AG09309 (cell line): ENCODE measurements around the gene SMARCE1.

Source experiments
- DNase-seq: peaks from one replicate; pipeline ENCODE4 v3.0.0-alpha.2; 2010; ENCODE audit warnings: low read depth
- H3K4me3 ChIP-seq: 2 replicates; pipeline ENCODE4 v1.5.1; 2011; ENCODE audit warnings: mild to moderate bottlenecking, low read depth, low read length, moderate library complexity; ENCODE audit not compliant: control insufficient read depth
- TF ChIP-seq, protein P1 (sequence below): IDR thresholded peaks from 2 replicates; pipeline ENCODE4 v1.5.1; 2011; ENCODE audit warnings: mild to moderate bottlenecking, low read depth, low read length, inconsistent platforms; ENCODE audit not compliant: insufficient read depth, control insufficient read depth; ENCODE audit errors: missing control alignments

SMARCE1 gene

GRCh38 chr17:40613467-40614154 lies 34.0 kb downstream of the SMARCE1 start:
- TF ChIP-seq, protein P1, sequence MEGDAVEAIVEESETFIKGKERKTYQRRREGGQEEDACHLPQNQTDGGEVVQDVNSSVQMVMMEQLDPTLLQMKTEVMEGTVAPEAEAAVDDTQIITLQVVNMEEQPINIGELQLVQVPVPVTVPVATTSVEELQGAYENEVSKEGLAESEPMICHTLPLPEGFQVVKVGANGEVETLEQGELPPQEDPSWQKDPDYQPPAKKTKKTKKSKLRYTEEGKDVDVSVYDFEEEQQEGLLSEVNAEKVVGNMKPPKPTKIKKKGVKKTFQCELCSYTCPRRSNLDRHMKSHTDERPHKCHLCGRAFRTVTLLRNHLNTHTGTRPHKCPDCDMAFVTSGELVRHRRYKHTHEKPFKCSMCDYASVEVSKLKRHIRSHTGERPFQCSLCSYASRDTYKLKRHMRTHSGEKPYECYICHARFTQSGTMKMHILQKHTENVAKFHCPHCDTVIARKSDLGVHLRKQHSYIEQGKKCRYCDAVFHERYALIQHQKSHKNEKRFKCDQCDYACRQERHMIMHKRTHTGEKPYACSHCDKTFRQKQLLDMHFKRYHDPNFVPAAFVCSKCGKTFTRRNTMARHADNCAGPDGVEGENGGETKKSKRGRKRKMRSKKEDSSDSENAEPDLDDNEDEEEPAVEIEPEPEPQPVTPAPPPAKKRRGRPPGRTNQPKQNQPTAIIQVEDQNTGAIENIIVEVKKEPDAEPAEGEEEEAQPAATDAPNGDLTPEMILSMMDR = no peak
- H3K4me3 ChIP-seq = no peak overlapping the region
- no peak for DNase-seq

GRCh38 chr17:40612599-40613244 lies 34.9 kb downstream of the SMARCE1 start:
- no peak for DNase-seq
- no peak overlapping the region for H3K4me3 ChIP-seq
- TF ChIP-seq, protein P1 = no peak

- no peak for DNase-seq
- TF ChIP-seq, protein P1 = no peak
- no peak overlapping the region for H3K4me3 ChIP-seq
These were observed 35.7 kb downstream of the SMARCE1 start for GRCh38 chr17:40611840-40612474.

DNA sequence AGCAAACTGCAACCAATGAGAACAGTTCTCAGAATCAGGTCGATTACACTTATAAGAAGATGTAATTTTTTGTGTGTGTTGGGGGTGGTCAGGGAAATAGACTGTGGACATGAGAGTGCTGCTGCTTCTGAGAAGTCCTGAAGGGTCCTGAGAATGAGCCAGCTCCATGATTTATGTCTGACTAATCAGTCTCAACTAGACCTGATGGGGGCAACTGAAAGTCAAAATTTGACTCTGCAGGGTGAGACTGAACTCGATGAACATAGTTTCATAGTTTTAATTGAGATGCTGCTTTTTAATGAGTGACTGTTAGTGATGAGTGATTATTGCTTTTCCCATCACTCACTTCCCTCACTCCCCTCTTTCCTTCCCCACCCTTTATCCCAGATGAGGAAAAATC lies 37.3 kb downstream of the SMARCE1 start:
- DNase-seq = no peak
- TF ChIP-seq, protein P1 = no peak
- H3K4me3 ChIP-seq = no peak overlapping the region

- H3K4me3 ChIP-seq = no peak overlapping the region
- TF ChIP-seq, protein P1 = no peak
- no peak for DNase-seq
These were observed 39.5 kb downstream of the SMARCE1 start for GRCh38 chr17:40608061-40608581.

DNA sequence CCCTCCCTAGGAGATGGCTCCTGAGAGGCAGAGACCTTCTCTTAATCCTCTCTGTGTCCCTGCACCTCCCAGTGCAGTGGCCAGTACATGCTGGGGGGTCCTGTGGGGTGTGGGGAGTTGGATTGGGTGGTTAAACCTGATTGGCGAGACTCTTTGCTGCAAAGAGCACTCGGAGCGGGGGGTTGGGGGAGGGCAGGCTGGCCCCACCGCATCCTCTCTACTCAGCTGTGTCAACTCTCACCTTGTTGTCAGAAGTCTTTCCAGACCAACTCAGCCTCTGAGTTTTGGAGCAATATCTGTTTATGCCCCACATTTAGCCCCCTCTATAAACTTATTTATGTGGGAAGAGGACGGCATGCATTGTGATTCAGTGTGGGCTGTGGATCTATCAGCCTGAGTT lies 40.0 kb downstream of the SMARCE1 start:
- no peak for DNase-seq
- H3K4me3 ChIP-seq = no peak overlapping the region
- TF ChIP-seq, protein P1 = no peak
